HepG2 (cell line): ENCODE results near the gene PDGFB. TPM values are rescaled to one million over a fixed set of nuclear protein-coding genes. Genes with fewer than 3 reads are reported as not detected.

Experiments used
- CREM ChIP-seq, 2 experiments: sonication (generic) in 1 of 2; formaldehyde crosslinking in 1 of 2; IDR thresholded peaks; 2 replicates each; pipeline versions ENCODE4 v1.4.0 to v1.6.1; 2016 to 2020; ENCODE audit warnings: antibody characterized with exemption in 1 of 2, mild to moderate bottlenecking in 1 of 2, missing genetic modification reagents in 1 of 2
- ELF3 ChIP-seq: IDR thresholded peaks from 2 replicates; pipeline ENCODE4 v1.6.1; 2016; ENCODE audit warnings: missing genetic modification reagents, missing compliant biosample characterization
- ELF4 ChIP-seq: sonication (generic); formaldehyde crosslinking; IDR thresholded peaks from 2 replicates; pipeline ENCODE4 v1.5.0; 2020; ENCODE audit warnings: missing genetic modification reagents, mild to moderate bottlenecking, moderate library complexity, borderline replicate concordance
- HDAC6 ChIP-seq: fragments of 200-600 bp; sonication (generic); IDR thresholded peaks from 2 replicates; pipeline ENCODE4 v1.7.0; 2017; ENCODE audit warnings: mild to moderate bottlenecking, antibody characterized with exemption, low read length, low read depth
- HIVEP1 ChIP-seq: sonication (generic); formaldehyde crosslinking; IDR thresholded peaks from 2 replicates; pipeline ENCODE4 v1.4.0; 2020; ENCODE audit warnings: mild to moderate bottlenecking, missing genetic modification reagents
- KDM3A ChIP-seq: IDR thresholded peaks from 2 replicates; pipeline ENCODE4 v1.6.1; 2018; ENCODE audit warnings: low read depth, missing compliant biosample characterization
- KLF11 ChIP-seq: IDR thresholded peaks from 2 replicates; pipeline ENCODE4 v1.6.1; 2016; ENCODE audit warnings: missing compliant biosample characterization
- LCORL ChIP-seq, 2 experiments: fragments of 450-650 bp in 1 of 2; sonication (generic) in 1 of 2; formaldehyde crosslinking in 1 of 2; IDR thresholded peaks; 2 replicates each; pipeline versions ENCODE4 v1.5.0 to v1.6.1; 2017 to 2020; ENCODE audit warnings: antibody characterized with exemption in 1 of 2, missing genetic modification reagents in 1 of 2
- NFYB ChIP-seq: sonication (generic); formaldehyde crosslinking; IDR thresholded peaks from 2 replicates; pipeline ENCODE4 v1.4.0; 2020; ENCODE audit warnings: missing genetic modification reagents
- POLR2AphosphoS2 ChIP-seq: IDR thresholded peaks from 2 replicates; pipeline ENCODE4 v1.6.1; 2011; ENCODE audit warnings: low read depth, low read length, improper control_type of control experiment
- RFX5 ChIP-seq: IDR thresholded peaks from 2 replicates; pipeline ENCODE4 v1.6.1; 2011; ENCODE audit warnings: low read depth, low read length, improper control_type of control experiment
- SATB2 ChIP-seq: sonication (generic); formaldehyde crosslinking; IDR thresholded peaks from 2 replicates; pipeline ENCODE4 v1.5.0; 2020; ENCODE audit warnings: missing genetic modification reagents
- SP1 ChIP-seq, 2 experiments: fragments of 450-650 bp in 1 of 2; sonication (generic) in 1 of 2; formaldehyde crosslinking in 1 of 2; IDR thresholded peaks; 2 replicates each; pipeline versions ENCODE4 v1.4.0 to v1.6.1; 2016 to 2020; ENCODE audit warnings: missing genetic modification reagents in 1 of 2
- SP4 ChIP-seq: sonication (generic); formaldehyde crosslinking; IDR thresholded peaks from 2 replicates; pipeline ENCODE4 v1.8.1; 2023; ENCODE audit warnings: mild to moderate bottlenecking, missing genetic modification reagents
- SUZ12 ChIP-seq: fragments of 150-350 bp; IDR thresholded peaks from 2 replicates; pipeline ENCODE4 v1.6.1; 2014; ENCODE audit warnings: low read depth, low read length
- TEAD2 ChIP-seq: sonication (generic); formaldehyde crosslinking; IDR thresholded peaks from 2 replicates; pipeline ENCODE4 v1.9.0; 2021; ENCODE audit warnings: missing genetic modification reagents
- ZNF430 ChIP-seq: sonication (generic); formaldehyde crosslinking; IDR thresholded peaks from 2 replicates; pipeline ENCODE4 v1.9.0; 2021; ENCODE audit warnings: mild to moderate bottlenecking, missing genetic modification reagents
- ZNF777 ChIP-seq: sonication (generic); formaldehyde crosslinking; IDR thresholded peaks from 2 replicates; pipeline ENCODE4 v1.4.0; 2020; ENCODE audit warnings: missing genetic modification reagents
- polyA plus RNA-seq, 8 experiments: library from polyadenylated mRNA; depleted of rRNA in 3 of 8; stranded (reverse) in 7 of 8; unstranded in 1 of 8; fragments of >200 nt; fragmentation: Illumina TruSeq in 4 of 8; extraction: Trizol in 4 of 8; gene quantifications; 2 replicates each; pipeline versions ENCODE4 v1.2.1 to v1.2.3, GENCODE V29; 2011 to 2016; ENCODE audit warnings: low read depth in 4 of 8, missing spikeins in 1 of 8, mixed read lengths in 1 of 8; ENCODE audit not compliant: insufficient read depth in 1 of 8
- total RNA-seq, 5 experiments: library from RNA; depleted of rRNA; stranded (reverse); fragments of >200 nt; fragmentation: Illumina TruSeq; extraction: Trizol; gene quantifications; 2 replicates each; pipeline ENCODE4 v1.2.3, GENCODE V29; 2016; ENCODE audit warnings: low read depth in 1 of 5
- TF ChIP-seq, protein P1 (sequence below): sonication (generic); formaldehyde crosslinking; conservative IDR thresholded peaks from 2 replicates; pipeline ENCODE4 v1.5.0; 2020; ENCODE audit warnings: missing genetic modification reagents
- TF ChIP-seq, protein P2 (sequence below): sonication (generic); formaldehyde crosslinking; IDR thresholded peaks from 2 replicates; pipeline ENCODE4; 2020; ENCODE audit warnings: missing genetic modification reagents, mild to moderate bottlenecking, borderline replicate concordance
- TF ChIP-seq, protein P3 (sequence below): sonication (generic); formaldehyde crosslinking; IDR thresholded peaks from 2 replicates; pipeline ENCODE4 v1.4.0; 2020; ENCODE audit warnings: missing genetic modification reagents

Gene PDGFB
- total and polyA plus RNA-seq, 2 of the 13 experiments (the other 11 are each of a cell fraction or from before 2014, with no cell fraction given) = 1.4 to 10.1 TPM

DNA sequence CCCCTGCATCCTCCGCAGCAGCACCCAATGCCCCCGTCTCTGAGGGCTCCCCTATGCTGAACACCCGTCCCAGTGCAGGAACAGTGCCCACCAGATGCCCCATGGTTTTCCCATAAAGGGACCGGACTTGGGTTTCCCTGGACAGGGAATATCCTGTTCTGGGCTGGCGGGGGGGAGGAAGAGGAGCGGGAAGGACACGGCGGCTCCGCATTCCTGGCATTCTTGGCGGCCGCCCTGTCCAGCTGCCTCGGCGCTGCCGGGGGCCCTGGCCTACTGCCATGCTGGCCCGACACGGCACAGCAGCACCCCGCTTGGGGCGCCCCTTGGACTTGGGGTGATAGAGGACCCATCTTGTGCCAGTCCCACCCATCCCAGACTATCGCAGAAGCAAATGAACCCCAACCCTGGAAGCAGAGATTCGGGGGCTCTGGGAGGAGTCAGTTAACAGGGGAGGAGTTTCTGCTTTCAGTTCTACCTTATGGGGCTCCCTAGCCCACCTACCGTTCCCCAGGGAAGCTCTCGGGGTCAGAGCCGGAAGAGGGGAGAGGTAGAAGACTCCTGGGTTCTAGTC lies 68.6 kb downstream of the PDGFB start (continued):
- no peak for TF ChIP-seq CREM (IDR thresholded peaks at IDR 0.05)
- no peak for TF ChIP-seq CREM (CRISPR knock-in tag; IDR thresholded peaks at IDR 0.05)
- TF ChIP-seq SP1 (IDR thresholded peaks at IDR 0.05) = no peak
- TF ChIP-seq SP1 (CRISPR knock-in tag; IDR thresholded peaks at IDR 0.05) = no peak
- 0 out of 2 replicates have a peak, but pooled peaks have one; percentile 9 for TF ChIP-seq RFX5
- no peak for TF ChIP-seq SATB2 (CRISPR knock-in tag)
- TF ChIP-seq HIVEP1 = peak; percentile 86; the same call in 1 of the 2 replicates
- no peak for TF ChIP-seq TEAD2 (CRISPR knock-in tag)
- TF ChIP-seq LCORL (IDR thresholded peaks at IDR 0.05) = no peak
- TF ChIP-seq LCORL (CRISPR knock-in tag; IDR thresholded peaks at IDR 0.05) = peak; percentile 95
- peak; percentile 51; the same call in 1 of the 2 replicates for TF ChIP-seq ZNF777 (CRISPR knock-in tag)
- TF ChIP-seq, protein P1, sequence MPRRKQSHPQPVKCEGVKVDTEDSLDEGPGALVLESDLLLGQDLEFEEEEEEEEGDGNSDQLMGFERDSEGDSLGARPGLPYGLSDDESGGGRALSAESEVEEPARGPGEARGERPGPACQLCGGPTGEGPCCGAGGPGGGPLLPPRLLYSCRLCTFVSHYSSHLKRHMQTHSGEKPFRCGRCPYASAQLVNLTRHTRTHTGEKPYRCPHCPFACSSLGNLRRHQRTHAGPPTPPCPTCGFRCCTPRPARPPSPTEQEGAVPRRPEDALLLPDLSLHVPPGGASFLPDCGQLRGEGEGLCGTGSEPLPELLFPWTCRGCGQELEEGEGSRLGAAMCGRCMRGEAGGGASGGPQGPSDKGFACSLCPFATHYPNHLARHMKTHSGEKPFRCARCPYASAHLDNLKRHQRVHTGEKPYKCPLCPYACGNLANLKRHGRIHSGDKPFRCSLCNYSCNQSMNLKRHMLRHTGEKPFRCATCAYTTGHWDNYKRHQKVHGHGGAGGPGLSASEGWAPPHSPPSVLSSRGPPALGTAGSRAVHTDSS = no peak
- TF ChIP-seq ZNF430 (CRISPR knock-in tag) = peak; percentile 100
- TF ChIP-seq KDM3A (CRISPR knock-in tag) = no peak
- no peak for TF ChIP-seq KLF11 (CRISPR knock-in tag)
- no peak for TF ChIP-seq HDAC6
- no peak for TF ChIP-seq POLR2AphosphoS2
- TF ChIP-seq ELF3 (CRISPR knock-in tag) = peak; percentile 83
- no peak for TF ChIP-seq SP4 (CRISPR knock-in tag)
- no peak for TF ChIP-seq SUZ12
- TF ChIP-seq, protein P2, sequence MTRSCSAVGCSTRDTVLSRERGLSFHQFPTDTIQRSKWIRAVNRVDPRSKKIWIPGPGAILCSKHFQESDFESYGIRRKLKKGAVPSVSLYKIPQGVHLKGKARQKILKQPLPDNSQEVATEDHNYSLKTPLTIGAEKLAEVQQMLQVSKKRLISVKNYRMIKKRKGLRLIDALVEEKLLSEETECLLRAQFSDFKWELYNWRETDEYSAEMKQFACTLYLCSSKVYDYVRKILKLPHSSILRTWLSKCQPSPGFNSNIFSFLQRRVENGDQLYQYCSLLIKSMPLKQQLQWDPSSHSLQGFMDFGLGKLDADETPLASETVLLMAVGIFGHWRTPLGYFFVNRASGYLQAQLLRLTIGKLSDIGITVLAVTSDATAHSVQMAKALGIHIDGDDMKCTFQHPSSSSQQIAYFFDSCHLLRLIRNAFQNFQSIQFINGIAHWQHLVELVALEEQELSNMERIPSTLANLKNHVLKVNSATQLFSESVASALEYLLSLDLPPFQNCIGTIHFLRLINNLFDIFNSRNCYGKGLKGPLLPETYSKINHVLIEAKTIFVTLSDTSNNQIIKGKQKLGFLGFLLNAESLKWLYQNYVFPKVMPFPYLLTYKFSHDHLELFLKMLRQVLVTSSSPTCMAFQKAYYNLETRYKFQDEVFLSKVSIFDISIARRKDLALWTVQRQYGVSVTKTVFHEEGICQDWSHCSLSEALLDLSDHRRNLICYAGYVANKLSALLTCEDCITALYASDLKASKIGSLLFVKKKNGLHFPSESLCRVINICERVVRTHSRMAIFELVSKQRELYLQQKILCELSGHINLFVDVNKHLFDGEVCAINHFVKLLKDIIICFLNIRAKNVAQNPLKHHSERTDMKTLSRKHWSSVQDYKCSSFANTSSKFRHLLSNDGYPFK (CRISPR knock-in tag) = no peak
- no peak for TF ChIP-seq NFYB
- TF ChIP-seq, protein P3, sequence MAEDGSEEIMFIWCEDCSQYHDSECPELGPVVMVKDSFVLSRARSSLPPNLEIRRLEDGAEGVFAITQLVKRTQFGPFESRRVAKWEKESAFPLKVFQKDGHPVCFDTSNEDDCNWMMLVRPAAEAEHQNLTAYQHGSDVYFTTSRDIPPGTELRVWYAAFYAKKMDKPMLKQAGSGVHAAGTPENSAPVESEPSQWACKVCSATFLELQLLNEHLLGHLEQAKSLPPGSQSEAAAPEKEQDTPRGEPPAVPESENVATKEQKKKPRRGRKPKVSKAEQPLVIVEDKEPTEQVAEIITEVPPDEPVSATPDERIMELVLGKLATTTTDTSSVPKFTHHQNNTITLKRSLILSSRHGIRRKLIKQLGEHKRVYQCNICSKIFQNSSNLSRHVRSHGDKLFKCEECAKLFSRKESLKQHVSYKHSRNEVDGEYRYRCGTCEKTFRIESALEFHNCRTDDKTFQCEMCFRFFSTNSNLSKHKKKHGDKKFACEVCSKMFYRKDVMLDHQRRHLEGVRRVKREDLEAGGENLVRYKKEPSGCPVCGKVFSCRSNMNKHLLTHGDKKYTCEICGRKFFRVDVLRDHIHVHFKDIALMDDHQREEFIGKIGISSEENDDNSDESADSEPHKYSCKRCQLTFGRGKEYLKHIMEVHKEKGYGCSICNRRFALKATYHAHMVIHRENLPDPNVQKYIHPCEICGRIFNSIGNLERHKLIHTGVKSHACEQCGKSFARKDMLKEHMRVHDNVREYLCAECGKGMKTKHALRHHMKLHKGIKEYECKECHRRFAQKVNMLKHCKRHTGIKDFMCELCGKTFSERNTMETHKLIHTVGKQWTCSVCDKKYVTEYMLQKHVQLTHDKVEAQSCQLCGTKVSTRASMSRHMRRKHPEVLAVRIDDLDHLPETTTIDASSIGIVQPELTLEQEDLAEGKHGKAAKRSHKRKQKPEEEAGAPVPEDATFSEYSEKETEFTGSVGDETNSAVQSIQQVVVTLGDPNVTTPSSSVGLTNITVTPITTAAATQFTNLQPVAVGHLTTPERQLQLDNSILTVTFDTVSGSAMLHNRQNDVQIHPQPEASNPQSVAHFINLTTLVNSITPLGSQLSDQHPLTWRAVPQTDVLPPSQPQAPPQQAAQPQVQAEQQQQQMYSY (CRISPR knock-in tag) = 0 out of 2 replicates have a peak, but pooled peaks have one; percentile 39
- TF ChIP-seq ELF4 (CRISPR knock-in tag) = no peak
